ENCODE measurements around the gene UBE2E2.

UBE2E2 gene

DNA sequence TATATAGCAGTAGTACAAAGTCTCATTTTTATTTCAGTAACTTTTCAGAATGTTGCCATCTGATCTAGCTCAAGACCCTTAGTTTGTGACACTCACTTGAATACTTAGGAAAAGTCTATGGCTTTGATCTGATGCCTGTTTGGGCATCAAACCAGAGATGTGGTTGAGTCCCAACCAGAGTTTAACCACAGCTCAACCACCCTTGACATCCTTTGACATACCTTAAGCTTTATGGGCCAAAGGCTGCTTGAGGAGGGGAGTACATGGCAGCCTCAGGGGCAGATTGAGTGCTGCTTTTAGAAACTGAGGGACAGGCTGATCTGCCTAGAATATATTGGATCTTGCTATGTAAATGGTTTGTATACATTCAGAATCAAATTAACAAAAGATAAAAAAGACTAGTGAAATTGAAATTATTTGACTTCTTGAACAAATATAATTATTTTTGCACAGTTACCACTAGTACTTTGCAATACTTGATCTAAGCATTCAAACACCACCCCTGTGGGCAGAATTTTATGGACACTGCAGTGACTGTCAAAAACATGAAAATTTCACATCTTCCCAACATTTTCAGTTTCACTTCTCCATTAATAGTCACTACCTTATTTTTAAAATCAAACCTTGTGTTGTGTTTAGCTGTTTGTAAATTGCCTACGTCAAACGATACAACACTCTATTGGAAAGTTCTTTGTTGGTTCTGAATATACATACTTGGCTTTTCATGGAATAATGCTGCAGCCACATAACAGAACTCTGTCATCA lies 199.8 kb downstream of the UBE2E2 start:
- DNase-seq, result no peak

- no peak for DNase-seq
These were observed 201.1 kb downstream of the UBE2E2 start for GRCh38 chr3:23404246-23404645.

GRCh38 chr3:23405081-23405480 lies 202.0 kb downstream of the UBE2E2 start:
- no peak for DNase-seq

DNA sequence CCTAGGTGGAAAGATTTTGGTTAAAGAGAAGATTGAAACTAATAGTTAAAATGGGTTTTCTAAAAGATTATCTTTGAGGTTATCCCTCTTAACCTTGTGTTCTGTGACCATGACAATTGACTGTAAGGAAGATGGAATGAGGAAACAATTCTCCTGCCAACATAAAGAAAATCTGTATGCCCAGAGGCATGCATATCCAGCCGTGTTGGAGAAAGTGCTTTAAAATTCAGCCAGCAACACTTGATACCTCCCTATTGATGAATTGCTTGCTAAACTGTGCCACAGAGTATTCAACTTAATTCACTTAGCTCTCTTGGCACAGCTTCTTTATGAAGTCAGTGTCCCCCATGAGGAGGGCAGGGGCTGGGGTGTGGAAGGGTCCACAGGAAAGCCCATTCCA lies 203.5 kb downstream of the UBE2E2 start:
- no peak for DNase-seq

GRCh38 chr3:23418026-23418425 lies 214.9 kb downstream of the UBE2E2 start:
- DNase-seq, result no peak

GRCh38 chr3:23421811-23422516 lies 218.8 kb downstream of the UBE2E2 start:
- no peak for DNase-seq

DNA sequence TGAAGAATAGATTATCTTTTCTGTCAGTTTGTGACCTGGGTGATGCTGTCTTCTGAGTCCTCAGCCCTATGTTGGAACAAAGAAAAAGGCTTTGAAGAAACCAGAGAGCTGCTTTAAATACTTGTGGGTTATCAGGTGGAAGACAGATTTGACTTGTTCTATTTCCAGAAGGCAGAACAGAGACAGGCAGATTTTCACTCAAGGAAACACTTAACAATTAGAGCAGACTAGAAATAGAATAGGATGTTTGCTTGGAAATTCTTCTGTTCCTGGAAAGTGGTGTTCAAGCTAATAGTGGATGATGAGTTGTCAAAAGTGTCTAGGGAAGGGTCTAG lies 219.4 kb downstream of the UBE2E2 start:
- DNase-seq, result no peak

- DNase-seq, result no peak
These were observed 222.3 kb downstream of the UBE2E2 start for GRCh38 chr3:23425410-23425809.

- DNase-seq, result no peak
These were observed 227.8 kb downstream of the UBE2E2 start for GRCh38 chr3:23430781-23431398.

- DNase-seq, result no peak
These were observed 228.6 kb downstream of the UBE2E2 start for GRCh38 chr3:23431764-23432163.

DNA sequence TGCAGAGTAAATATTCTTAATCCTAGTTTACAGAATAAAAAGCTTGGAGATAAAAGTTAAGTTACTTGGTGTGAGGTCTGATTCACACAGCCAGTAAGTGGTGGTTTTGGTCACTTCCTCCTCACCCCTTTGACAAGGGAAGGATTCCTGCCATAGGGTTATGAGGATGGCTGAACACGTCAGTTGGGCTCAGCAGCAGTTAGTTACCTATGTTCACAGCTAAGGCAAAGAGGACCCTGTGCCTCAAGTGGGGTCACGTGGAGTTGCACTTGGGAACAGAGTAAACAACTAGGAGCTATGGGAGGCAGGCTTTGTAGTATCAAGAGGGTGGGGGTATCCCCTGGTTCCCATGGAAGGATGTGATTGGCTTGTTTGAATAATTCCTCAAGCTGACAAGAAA lies 232.2 kb downstream of the UBE2E2 start:
- DNase-seq, result no peak

- DNase-seq, result no peak
These were observed 232.8 kb downstream of the UBE2E2 start for GRCh38 chr3:23435904-23436303.

- DNase-seq, result no peak
These were observed 234.5 kb downstream of the UBE2E2 start for GRCh38 chr3:23437484-23438145.

GRCh38 chr3:23438657-23439056 lies 235.5 kb downstream of the UBE2E2 start:
- no peak for DNase-seq

DNA sequence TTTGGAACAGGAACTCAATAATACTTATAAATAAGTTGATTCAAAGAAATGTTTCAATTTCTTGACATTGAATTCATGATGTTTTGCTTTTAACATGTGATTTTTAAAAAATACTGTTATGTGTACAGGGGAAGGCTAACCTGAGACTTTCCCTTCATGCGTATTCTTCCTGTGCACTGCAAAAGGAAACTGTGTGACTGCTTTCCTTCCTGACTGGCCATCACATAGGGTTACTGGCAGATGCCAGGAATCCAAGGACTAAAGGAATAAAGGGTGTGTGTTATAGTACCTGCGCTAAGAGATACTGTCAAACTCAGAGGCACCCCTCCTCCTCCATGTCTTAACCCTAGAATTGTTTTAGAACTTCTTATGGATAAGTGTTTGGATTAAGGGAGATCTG lies 236.0 kb downstream of the UBE2E2 start:
- DNase-seq, result no peak

DNA sequence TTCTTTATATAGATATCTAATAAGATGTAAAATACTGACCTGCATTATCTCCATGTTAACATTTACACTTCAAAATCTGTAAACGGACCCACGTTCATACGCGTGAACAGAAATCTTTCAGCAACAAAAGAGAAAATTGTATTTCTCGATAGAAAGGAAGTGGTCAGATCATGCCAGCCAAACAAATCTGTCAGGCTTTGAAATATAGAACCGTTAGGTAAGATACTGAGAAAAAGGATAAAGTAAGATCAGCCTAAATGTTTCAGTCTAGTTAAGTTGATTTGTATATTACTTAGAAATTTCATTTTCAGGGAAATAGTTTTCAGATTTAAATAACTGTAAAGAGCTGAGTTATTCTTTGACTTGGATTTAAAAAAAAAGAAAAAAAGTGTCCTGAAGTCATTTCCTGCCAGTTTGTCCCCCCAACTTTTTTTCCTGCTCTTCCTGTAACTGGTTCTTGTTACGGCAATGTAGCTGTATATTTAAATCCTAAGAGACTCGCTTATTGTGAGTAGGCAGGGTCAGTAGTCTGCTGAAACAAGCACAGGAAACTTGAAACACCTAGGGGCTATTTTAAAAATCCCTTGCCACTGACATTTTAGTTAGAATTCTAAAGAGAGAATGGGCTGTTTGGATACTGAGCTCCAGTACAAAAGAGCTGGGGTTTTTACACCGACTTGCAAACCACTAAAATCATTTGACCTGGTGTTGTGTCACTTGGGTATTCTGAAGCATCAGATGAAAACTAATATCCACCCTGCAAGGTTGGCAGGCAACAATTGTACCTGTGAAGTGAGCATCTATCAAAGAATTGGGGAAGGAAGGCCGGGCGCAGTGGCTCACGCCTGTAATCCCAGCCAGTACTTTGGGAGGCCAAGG lies 237.5 kb downstream of the UBE2E2 start:
- DNase-seq, result no peak

DNA sequence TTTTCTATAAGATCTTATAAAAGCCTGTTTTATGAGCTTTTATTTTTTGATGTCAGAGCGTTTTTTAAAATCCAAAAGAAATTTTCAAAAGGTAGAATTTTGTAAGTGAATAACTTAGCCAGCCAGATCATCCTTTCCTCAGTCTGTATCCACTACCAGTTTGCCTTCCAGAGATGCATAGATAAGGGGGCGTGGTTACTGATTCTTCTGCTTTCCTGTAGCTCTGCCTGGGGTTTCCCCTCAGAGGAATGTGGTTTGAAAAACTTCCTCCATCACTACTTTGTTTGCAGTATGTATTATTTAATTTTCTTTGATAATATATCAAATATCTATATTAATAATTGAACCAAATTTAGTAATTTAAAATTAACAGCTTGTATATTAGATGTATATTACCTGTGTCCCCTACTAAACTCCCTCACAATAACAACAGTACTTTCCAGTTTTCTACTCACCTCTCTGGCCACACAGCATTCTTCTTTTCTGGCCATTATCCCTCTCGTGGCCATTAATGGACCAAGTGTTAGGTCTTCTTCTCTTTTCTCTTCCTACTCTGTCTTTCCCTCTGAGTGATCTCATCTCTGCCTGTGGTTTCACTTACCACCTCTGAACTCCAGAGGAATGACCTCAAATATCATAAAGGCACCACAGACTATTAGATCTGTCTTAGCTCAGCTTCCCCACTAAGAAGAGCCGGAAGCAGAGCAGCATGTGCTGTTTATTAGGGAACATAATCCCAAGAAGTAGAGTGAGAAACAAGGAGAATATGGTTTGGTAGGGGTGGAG lies 239.7 kb downstream of the UBE2E2 start:
- no peak for DNase-seq

DNA sequence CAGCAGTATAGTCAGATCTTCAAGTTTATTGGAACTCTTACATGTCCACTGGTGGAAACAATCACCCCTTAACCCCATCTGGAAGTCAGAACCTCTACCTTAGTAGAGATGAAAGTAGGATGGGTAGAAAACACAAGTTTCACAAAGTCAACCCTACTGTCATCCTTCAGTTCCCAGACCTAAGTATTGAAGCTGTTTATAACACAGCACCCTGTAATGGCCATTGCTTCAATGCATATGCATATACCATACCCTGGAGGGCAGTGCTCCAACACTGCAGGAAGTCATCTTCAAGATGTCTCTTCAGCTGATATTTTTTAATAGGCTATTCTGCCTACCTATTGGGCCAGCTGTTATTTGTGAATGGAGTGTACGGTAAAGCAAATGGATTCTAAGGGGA lies 241.3 kb downstream of the UBE2E2 start:
- DNase-seq, result no peak

GRCh38 chr3:23446301-23446700 lies 243.2 kb downstream of the UBE2E2 start:
- DNase-seq, result no peak

DNA sequence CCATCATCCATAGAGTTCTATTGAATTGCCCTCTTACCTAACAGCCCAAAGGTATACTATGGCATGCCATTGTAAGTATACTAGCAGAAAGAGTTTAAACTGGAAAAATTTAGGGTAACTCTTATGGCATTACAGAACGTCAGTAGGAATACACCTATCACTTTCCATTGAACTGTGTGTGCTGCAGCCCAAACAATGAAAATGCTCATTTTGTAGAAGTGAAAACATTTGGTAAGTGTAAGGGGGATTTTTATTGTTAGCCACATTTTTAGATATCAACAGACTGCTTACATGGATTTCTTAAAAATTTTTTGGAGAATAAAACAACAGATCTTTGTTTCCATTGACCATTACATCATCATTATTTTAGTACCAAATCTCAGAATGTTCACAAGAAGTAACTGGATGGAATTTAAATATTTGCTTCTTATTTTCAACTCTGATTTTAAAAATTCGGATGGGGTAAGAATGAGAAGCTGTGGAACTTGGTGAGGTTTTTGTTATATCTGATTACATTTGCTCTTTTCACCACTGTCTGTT lies 245.9 kb downstream of the UBE2E2 start:
- no peak for DNase-seq

GRCh38 chr3:23450051-23450450 lies 246.9 kb downstream of the UBE2E2 start:
- DNase-seq, result no peak

DNA sequence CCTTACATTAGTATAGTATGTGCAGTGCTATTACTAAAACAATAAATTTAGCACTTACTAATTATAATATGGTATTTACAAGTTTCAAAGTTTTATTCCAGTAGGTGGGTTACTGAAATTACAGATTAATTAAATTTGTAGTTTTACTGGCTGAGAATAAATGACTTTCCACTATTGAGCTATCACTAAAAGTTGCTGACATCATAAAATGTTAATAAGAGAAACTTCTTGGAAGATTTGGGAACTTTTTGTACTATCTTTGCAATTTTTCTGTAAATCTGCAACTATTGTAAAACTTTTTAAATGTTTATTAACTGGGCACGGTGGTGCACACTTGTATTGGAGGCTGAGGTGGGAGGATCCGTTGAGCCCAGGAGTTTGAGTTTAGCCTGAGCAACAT lies 247.7 kb downstream of the UBE2E2 start:
- DNase-seq, result no peak

Measured in NCI-H2171 treated with DMSO at 0.1 percent for 48 hours (cell line).